ENCODE results near the gene ITGB1BP2.
"Not testable (repeated sequence)": the region's sequence is repeated elsewhere in the genome, so short reads cannot be mapped to it uniquely, and the experiment has no call there.

DNA sequence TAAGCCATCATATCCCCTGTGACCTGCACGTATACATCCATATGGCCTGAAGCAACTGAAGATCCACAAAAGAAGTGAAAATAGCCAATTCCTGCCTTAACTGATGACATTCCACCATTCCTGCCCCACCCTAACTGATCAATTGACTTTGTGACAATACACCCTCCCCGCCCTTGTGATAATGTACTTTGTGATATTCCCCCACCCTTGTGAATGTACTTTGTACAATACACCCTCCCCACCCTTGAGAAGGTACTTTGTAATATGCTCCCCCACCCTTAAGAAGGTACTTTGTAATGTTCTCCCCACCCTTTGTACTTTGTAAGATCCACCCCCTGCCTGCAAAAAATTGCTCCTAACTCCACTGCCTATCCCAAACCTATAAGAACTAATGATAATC lies 29.2 kb upstream of the ITGB1BP2 start:
- TF ChIP-seq POLR2AphosphoS5, POLR2A, TAF1, POU2F2 (IDR thresholded peaks at IDR 0.05; ENCODE audit: low read depth, low read length): not testable (repeated sequence)
